Mesothelial cell of epicardium (in vitro differentiated cells): ENCODE data around the gene BOD1L1. TPM values are rescaled to one million over a fixed set of nuclear protein-coding genes. Genes with fewer than 3 reads are reported as not detected.

Experiments used
- DNase-seq, 2 experiments: peaks; one replicate each; pipeline ENCODE4 v3.0.0; 2021; ENCODE audit warnings: low spot score in 2 of 2; ENCODE audit not compliant: unreplicated experiment in 2 of 2
- H3K27ac Mint-ChIP-seq: 2 replicates; pipeline ENCODE4 v1.8.0; 2021; ENCODE audit warnings: mixed read lengths
- H3K27me3 Mint-ChIP-seq: 2 replicates; pipeline ENCODE4 v1.8.0; 2021; ENCODE audit warnings: low read depth, mixed read lengths
- H3K36me3 Mint-ChIP-seq: 2 replicates; pipeline ENCODE4 v1.8.0; 2021; ENCODE audit warnings: mixed read lengths
- H3K4me1 Mint-ChIP-seq: 2 replicates; pipeline ENCODE4 v1.8.0; 2021; ENCODE audit warnings: mixed read lengths
- H3K4me3 Mint-ChIP-seq: 2 replicates; pipeline ENCODE4 v1.8.0; 2021; ENCODE audit warnings: mild to moderate bottlenecking, moderate library complexity, mixed read lengths
- H3K9me3 Mint-ChIP-seq: 2 replicates; pipeline ENCODE4 v1.8.0; 2021; ENCODE audit warnings: mixed read lengths
- total RNA-seq: library from RNA; stranded (reverse); gene quantifications from 3 replicates; pipeline ENCODE4 v1.2.1, GENCODE V29; 2021
- TF ChIP-seq, protein P1 (sequence below): fragments of 200-600 bp; sonication (generic); IDR thresholded peaks from one replicate; pipeline ENCODE4 v1.5.0; 2021; ENCODE audit warnings: antibody characterized with exemption; ENCODE audit not compliant: unreplicated experiment

The BOD1L1 gene
- total RNA-seq, 1 donor from 2014 or later, result 56.8 TPM

DNA sequence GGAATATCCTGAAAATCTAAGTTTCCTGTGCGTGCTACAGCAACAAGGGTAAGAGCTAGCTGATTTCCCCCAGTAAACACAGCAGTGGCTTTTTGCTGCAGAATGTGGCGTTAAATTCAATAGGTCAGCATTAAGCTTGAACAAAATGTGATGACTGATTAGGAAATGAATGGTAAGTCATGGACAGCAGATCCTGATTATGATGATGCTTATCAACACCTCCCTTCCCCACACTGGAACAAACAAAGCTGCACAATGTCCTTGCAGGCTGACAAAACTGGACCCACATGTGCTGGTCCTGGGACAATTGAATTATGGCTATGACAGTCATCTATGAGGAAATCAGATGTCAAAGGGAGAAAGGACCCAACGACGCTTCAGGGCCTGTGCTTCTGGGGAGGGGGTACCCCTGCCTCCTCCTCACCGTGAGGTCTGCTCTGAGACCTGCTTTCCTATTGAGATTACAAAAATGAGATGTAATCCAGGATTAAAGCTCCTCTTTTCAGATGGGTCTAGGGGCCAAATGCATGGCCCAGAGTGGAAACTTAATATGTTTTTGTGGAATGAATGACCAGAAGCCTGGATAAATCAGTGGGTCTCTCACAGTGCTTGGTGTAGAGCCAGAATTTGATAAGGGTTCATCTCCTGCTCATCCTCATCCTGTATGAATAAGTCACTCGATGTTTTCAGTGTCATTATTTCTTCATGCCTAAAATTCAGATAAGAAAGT is 32.0 kb upstream of the BOD1L1 start:
- Mint-ChIP-seq H3K9me3 (no peaks in the 10 kb centered on the region), H3K27me3 (peaks cover 13% of the 10 kb centered on the region), H3K27ac (no peak overlapping the region), H3K36me3 (no peaks in the 10 kb centered on the region), H3K4me3 (no peak overlapping the region), H3K4me1 (peaks cover 9% of the 10 kb centered on the region)
- no peak for DNase-seq
- TF ChIP-seq, protein P1, sequence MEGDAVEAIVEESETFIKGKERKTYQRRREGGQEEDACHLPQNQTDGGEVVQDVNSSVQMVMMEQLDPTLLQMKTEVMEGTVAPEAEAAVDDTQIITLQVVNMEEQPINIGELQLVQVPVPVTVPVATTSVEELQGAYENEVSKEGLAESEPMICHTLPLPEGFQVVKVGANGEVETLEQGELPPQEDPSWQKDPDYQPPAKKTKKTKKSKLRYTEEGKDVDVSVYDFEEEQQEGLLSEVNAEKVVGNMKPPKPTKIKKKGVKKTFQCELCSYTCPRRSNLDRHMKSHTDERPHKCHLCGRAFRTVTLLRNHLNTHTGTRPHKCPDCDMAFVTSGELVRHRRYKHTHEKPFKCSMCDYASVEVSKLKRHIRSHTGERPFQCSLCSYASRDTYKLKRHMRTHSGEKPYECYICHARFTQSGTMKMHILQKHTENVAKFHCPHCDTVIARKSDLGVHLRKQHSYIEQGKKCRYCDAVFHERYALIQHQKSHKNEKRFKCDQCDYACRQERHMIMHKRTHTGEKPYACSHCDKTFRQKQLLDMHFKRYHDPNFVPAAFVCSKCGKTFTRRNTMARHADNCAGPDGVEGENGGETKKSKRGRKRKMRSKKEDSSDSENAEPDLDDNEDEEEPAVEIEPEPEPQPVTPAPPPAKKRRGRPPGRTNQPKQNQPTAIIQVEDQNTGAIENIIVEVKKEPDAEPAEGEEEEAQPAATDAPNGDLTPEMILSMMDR, result no peak

DNA sequence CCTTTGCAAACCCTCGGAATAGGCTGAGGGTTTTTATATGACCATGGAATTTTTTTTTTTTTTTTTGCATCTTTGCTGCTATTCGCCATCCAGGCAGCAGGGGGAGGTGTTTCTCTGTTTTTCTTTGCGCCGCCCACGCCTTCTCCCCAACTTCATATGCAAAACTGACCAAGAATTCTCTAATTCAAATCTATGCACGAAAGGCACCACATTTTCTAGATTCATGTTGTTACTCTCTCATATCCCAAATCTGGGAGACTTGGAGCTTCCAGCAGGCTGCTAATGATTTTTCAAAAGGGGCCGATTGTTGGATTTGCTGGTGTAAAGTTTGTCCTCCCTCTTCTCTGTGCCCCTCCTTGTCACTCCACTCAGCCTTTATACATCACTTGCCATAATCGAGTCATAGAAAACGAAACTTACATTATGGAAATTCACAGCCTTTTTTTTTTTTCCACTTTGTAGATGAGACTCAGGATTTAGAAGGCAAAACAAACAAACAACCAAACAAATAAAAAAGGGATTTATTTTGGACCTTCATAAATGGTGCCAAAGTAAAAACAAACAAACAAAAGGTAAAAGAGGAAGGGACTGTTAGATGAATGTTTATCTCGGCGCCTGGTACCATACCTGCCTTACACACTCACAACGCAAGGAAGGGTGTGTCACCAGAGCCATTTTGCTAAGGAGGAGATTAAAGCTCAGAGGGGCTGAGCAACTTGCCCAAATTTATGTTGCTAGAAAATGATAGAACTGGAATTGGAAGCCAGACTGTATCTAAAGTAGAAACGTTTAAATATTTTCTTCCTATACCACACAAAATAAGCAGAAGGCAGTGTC is 29.3 kb upstream of the BOD1L1 start:
- H3K36me3 Mint-ChIP-seq, result no peaks in the 10 kb centered on the region
- H3K9me3 Mint-ChIP-seq, result no peaks in the 10 kb centered on the region
- no peak overlapping the region for H3K27ac Mint-ChIP-seq
- peaks cover 22% of the 10 kb centered on the region for H3K4me1 Mint-ChIP-seq
- H3K27me3 Mint-ChIP-seq, result peaks cover 13% of the 10 kb centered on the region
- DNase-seq, result peak; percentile 28 to 74
- TF ChIP-seq, protein P1, result peak; percentile 85
- H3K4me3 Mint-ChIP-seq, result peak overlapping the region; percentile 49

DNA sequence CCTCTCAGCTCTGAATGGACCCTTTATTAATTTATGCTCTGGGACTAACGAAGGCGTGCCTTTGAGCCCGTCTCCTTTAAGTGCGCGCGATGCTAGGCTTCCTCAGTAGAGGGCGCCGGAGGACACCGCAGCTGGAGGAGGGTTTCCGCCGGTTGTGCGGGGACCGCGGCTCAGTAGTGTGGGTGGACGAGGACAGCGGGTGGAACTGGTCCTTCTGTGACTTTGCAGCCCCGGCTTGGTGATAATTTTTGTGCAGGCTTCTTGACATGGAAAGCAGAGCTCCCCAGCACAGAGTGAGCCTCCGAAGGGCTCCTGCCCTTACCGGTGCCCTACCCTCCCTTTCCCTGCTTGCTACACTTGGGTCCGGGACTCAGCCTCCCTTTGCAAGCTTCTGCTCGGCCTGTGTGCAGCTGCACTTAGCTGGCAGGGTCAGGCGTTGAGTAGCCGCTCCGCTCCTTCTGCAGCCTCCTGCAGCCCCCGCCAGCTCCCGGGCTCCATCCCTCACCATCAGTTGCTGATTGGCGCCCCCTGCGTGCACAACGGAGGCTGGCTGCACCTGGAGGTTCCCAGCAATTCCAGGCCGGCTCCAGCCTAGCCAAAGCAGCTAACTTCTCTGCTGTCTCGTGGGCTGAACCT is 26.8 kb upstream of the BOD1L1 start:
- DNase-seq, result peak; percentile 65 to 90
- Mint-ChIP-seq H3K27ac (peak overlapping the region; percentile 47), H3K36me3 (no peaks in the 10 kb centered on the region), H3K4me1 (peaks cover 22% of the 10 kb centered on the region), H3K9me3 (no peaks in the 10 kb centered on the region), H3K27me3 (peaks cover 30% of the 10 kb centered on the region), H3K4me3 (peak overlapping the region; percentile 77)
- TF ChIP-seq, protein P1, result peak; percentile 59

DNA sequence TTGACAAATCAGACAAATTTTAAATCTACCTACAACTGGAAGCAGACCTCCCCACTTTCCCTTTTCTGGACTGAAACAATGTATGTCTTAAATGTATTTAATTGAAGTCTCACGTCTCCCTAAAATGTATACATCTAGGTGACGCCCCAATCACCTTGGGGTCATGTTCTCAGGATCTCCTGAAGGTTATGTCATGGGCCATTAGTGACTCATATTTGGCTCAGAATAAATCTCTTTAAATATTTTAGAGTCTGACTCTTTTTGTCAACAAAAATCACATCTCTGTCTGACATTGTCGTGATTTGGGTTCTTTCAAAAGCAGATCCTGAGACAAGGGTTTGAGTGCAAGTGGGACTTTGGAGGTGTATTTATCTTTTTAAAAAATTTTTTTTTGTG is 26.2 kb upstream of the BOD1L1 start:
- TF ChIP-seq, protein P1, result no peak
- peak overlapping the region; percentile 59 for H3K27ac Mint-ChIP-seq
- no peaks in the 10 kb centered on the region for H3K9me3 Mint-ChIP-seq
- H3K27me3 Mint-ChIP-seq, result peaks cover 33% of the 10 kb centered on the region
- peaks cover 22% of the 10 kb centered on the region for H3K4me1 Mint-ChIP-seq
- DNase-seq, result no peak
- no peaks in the 10 kb centered on the region for H3K36me3 Mint-ChIP-seq
- H3K4me3 Mint-ChIP-seq, result peak overlapping the region; percentile 77

DNA sequence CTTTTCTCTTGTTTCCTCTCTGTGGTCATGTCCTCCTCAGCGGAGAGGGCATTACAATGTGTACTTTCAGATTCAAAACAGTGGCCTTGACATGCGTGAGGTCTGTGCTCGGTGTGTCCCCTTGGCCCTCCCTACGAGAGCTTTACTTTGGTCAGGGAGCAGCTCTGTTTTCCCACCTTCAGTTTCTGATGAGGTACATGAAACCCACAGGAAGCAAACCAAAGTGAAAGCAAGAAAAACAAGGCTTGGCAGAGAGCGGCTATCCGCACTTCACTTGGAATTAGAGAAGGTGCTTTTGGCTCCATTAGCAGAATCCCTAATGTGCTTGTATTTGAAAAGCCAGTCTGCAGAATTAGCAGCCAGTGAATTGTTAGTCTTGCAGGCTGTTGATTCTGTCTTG is 19.5 kb upstream of the BOD1L1 start:
- H3K4me3 Mint-ChIP-seq, result no peak overlapping the region
- H3K36me3 Mint-ChIP-seq, result no peaks in the 10 kb centered on the region
- H3K27me3 Mint-ChIP-seq, result peaks cover 36% of the 10 kb centered on the region
- H3K4me1 Mint-ChIP-seq, result peaks cover 9% of the 10 kb centered on the region
- DNase-seq, result no peak
- no peaks in the 10 kb centered on the region for H3K9me3 Mint-ChIP-seq
- H3K27ac Mint-ChIP-seq, result no peak overlapping the region
- TF ChIP-seq, protein P1, result no peak
